Adrenal gland (tissue), 5 donors: ENCODE results near the gene MAPK7.

Experiments used
- CTCF ChIP-seq, 6 experiments: fragments of 450-650 bp in 4 of 6; fragments of 200-600 bp in 2 of 6; sonication (generic) in 1 of 6; IDR thresholded peaks; 1 replicate in 5 of 6; 2 replicates in 1 of 6; pipeline versions ENCODE4 v1.5.1 to v1.8.0; 2016 to 2021; ENCODE audit warnings: antibody characterized with exemption in 6 of 6, mild to moderate bottlenecking in 2 of 6, moderate library complexity in 1 of 6
- POLR2A ChIP-seq, 2 donors: fragments of 450-650 bp; IDR thresholded peaks; one replicate each; pipeline ENCODE4 v1.6.1; 2017; ENCODE audit warnings: antibody characterized with exemption in 2 of 2, mild to moderate bottlenecking in 2 of 2, moderate library complexity in 1 of 2
- donor health status: DM: no; HTN: no; CAD: no.

GRCh38 chr17:19409066-19409465, 30.8 kb downstream of the MAPK7 start:
- no peak for TF ChIP-seq CTCF (IDR thresholded peaks at IDR 0.05)
- TF ChIP-seq POLR2A (IDR thresholded peaks at IDR 0.05): no peak
